CD1c-positive myeloid dendritic cell (primary cell): ENCODE results near the gene MAML3.

Experiments
- DNase-seq: peaks from one replicate; pipeline ENCODE4 v3.0.0-alpha.2; 2016; ENCODE audit errors: extremely low spot score

Gene MAML3

DNA sequence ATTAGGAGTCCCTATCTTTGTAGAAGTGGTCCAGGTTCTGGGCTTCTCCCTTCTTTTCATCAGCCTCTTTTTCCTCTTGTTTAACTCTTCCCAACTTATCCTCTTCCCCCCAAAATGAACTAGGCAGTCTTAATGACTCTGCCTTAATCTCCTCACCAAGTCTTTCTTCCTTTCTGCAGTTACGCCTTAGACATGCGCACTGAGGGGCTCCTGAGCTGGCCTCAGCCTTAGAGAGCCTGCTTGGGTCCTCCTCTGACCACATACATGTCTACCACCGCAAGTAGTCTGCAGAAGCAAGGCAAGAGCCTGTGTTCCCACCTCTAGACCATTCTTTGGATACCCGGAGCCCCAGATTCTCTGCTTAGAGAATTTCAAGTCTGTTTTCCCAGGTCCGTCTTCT is 288.4 kb downstream of the MAML3 start:
- DNase-seq, result no peak

DNA sequence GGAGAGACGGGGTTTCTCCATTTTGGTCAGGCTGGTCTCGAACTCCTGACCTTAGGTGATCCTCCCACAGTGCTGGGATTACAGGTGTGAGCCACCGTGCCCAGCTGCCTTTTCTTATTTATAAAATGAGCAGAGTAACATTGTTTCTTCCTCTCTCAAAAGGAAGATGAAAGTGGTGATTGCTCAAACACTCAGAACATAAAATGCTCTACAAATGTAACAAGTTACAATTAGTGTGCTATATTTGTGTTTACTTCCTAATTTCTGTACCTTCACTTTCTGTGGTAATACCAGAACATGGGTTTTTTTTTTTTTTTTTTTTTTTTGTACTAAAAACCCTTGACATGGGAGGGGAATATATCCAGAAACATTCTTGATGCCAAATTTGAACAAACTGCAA is 290.5 kb downstream of the MAML3 start:
- DNase-seq, result no peak

DNA sequence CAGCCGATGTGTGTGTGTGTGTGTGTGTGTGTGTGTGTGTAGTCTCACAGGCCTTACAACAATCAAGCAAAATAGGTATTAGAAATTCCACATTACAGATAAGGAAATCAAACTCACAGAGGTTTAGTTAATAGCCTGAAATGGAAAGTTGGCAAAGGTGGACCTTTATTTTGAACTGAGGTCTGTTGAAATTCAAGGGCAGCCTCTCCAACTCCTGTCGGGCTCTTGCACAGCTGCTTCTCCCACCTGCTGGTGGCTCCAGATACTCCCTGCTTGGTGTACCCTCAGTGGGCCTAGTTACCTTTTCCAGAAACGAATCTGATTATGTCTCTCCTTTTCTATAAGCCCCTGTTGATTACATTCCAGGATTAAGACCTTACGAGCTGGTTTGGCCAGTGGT is 292.5 kb downstream of the MAML3 start:
- DNase-seq, result no peak

DNA sequence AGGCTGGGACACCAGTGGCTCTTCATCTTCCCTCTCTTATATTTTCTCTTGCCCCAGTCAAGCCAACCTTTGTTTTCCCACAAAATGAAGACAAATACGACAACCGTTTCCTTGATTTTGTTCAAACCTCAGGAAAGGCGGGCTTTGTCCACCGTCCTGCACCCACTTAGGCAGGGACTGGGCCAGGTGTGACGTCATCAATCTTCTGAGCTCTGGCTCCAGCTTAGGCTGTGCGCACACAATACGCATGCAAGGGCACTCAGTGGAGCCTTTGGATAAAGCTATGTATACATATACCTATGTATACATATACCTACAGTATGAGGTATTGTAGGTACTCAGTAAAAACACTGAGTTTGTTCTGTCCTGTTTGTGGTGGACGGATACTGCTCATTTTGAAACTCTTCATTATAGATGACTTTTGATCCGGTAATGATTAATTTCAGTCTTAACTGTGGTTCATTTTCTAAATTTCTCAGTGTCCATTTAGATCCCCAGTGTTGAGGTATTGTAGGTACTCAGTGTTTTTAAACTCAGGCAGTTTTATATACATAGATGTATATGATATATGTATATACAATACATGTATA is 293.5 kb downstream of the MAML3 start:
- no peak for DNase-seq

DNA sequence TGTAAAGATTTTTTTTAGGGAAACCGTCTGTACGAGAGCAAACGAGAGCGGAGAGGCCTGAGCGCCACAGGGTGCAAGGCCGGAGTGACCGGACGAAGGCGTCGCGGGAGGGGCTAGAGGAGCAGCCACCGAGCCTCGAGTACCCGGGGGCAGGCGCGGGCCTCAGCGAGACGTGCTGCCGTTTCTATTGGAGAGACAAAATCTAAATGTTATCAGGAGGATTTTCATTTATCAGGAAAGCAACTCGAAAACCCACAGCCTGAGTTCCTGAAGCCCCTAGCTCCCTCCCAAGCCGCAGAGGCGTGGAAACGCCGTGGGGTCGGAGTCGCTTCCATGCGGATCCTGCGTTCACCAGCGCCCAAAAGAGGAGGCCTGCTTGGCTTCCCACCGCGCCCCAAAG is 294.1 kb downstream of the MAML3 start:
- no peak for DNase-seq

DNA sequence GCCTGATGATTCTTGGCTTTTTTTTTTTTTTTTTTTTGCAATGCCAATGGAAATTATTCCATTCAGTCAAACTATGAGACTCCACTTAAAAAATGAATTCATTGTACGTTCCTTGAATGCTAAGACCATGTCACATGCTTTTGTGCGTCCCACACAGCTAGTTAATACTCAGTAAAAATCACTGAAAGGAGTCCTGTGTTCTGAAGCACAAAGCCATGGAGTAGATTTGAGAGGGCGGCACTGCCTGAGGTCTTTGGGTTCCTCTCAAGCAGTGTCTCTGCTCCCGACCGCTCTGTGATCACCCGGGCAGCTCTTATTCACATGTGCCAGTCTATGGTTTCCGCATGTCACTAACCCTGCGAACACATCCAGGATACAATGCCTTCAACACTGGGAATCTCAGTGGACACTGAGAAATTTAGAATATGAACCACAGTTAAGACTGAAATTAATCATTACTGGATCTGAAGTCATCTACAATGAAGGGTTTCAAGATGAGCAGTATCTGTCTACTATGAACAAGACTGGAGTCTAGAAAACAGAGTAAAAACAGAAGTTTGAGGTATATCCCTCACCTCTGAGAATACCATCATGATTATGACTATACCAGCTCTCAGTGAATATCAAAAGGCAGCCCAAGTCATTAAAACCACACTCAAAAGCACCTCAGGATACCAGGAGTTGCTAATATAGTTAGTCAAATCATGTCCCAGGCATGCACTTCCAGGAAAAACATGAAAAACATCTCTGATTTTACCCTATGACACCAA is 295.4 kb downstream of the MAML3 start:
- no peak for DNase-seq

DNA sequence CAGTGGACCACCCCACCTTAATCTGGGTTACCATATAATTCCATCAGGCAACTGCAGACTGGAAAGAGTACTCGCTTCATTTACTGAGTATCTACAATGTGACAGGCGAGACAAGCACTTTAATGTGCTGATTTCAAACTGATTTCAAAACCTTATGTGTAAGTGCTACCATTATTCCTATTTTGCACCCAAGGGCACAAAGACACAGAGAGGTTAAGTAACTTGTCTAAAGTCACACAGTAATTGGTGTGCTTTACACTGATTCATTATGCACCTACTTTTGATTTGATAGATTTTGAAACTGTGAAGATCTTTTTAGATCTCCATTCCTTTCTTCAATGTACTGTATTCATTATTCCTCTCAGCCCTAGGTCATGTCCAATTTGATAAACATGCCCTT is 296.0 kb downstream of the MAML3 start:
- no peak for DNase-seq

DNA sequence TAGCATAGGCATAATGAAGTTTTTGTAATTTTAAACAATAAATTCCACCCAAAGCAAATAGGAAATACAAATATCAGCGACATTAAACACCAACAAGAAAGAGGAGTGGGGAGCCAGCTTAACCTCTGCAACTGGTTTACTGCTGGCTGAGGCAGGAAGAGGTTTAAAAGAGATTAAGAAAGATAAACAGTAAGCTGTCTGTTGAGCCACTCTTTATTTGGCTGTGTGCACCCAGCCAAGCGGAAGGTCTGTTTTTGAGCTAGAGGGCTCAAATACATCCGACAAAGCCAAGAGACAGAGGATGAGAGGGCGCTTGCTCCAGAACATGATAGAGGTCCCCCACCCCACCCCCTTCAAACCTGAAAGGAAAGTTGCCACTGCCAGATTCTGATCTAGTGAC is 297.0 kb downstream of the MAML3 start:
- DNase-seq, result no peak

DNA sequence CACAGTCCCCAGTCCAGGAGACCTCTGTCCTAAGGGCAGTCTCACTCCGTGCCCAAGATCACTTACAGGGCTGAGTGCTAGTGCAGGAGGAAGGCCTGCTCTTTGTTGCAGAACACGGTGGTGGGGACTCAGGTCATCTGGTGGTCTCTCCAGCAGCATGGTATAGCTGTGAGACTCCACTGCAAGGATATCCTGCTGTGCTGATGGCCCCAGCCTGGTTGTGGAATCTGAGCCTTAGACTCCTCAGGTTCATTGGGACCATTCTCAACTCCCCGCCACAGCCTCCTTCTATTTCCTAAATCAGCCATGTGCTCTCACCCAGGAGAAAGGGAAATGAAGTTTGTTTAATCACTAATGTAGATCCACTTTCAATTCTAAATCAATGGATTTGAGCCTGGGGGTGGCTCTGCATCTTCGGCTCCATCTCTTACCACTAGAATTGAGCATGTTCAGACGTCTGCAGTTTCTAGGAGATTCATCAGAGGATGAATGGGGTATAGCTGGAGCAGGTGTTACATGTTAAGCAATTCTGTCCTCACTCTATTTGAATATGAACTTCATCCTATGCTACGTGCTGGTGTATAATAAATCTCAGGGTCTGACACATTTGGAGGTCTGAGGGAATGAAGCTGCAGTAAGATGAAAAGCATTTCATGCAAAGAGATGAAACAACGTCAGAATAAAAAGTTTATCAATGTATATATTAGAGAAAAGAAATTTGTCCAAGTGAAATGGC is 299.1 kb downstream of the MAML3 start:
- no peak for DNase-seq

DNA sequence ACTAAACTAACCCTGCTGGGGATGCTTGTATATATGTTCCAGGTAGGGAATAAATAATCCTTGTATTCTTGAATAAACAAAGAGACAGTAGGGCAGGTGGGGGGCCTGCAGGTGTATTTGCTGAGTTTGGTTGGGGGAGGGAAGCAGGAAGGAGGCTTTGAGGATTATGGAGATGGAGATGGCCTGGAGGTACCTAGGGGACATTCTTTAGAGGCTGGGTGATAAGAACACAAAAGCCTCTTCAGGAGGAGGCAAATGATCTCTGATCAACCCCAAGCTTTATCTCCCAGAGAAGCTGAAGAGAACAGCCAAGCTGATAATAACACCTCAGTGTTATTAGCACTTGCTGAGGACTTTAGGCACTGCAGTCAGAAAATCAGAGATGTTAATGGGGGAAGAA is 300.7 kb downstream of the MAML3 start:
- DNase-seq, result no peak

DNA sequence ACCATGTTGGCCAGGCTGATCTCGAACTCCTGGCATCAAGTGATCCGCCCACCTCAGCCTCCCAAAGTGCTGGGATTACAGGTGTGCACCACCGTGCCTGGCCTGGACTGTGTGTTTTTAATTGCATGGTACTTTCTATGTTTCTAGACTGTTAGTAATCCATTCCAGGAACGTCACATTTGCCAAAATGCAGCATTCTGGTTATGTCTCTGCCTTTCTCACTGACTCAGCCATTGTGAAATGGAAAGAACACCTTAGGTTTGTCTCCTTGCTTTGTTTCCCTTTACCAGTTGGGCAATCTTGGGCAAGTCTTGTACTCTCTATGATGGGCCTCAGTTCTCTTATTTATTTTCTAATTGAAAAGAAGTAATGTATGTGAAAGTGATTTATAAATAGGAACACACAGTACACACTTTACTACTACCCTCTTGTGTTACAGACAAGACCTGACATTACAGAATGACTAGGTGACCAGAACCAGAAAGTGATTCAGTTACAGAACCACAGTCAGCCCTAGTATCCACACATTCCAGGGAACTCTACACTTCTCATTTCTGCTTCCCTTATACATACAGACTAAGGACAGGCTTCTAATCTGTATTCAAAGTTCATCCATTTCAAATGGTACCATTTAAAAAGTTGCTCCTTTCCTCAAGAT is 301.2 kb downstream of the MAML3 start:
- DNase-seq, result no peak

DNA sequence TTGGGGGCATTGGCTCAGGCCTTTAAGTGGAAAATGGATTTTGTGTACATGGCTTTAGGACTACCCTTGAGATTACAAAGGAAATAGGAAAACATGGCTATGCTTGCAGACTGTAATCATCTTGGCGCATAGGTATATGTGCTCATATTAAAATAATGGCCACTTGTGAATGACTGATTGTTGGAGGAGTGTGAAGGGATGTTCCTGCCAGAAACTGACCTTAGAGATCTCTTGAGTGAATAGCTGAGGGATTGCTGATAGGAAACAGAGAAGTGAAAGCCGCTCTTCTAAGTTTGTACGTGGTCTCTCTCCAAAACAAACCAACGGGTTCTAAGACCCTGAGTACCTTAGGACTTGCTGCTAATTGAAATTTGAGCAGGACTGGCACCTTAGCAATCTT is 302.3 kb downstream of the MAML3 start:
- DNase-seq, result no peak

DNA sequence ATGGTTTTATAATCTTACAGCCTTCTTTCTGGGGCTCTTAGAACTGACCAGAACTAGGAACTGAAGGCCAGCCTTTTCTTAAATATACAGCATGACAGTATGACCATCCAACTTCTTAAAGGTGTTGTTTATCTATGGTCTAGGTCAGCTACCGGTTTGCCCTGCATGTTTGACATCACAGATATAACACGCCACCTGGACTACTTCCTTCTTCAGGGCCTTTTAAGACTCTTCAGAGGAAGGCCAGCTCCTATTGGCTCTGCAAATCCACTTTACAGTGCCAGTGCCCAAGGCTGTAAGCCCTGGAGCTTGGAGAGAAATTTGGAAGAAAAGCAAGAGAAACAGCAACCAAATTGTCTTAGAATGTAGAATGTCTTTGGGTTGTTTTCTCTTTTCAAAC is 302.9 kb downstream of the MAML3 start:
- DNase-seq, result no peak

DNA sequence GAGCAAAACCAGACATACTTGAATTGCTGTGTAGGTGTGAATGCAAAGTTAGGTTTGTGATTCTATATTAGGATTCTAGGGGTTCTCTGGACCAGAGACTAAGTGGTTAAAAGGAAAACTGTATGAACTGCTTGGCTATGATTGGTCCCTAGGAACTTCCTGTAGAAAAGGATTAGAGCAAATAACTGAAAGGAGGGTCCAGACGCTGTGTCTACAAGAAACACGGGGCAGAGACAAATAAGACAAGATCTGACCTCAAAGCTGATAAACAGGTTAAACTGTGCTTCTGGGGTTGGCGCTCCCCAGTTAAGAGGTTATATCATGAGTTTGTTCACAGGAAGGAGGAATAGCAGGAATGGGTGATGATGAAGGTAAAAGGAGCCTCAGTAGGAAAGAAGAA is 304.8 kb downstream of the MAML3 start:
- DNase-seq, result no peak

DNA sequence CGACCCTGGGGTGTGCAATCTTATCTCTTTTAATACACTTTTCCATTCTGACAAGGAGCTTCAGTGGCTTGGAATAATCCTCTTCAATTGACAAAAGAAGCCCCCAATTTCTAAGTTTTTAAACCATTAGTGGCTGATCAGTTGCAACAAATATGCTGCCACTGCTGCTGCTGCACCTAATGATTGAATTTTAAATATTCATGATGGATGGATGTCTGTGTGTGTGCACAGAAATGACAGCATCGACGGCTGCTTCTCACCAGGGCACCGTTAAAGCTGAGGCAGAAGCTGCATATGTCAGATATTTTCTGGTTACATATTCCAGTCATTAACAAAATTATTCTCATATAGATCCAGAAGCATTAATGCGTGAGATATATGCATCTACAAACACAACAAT is 306.0 kb downstream of the MAML3 start:
- no peak for DNase-seq

DNA sequence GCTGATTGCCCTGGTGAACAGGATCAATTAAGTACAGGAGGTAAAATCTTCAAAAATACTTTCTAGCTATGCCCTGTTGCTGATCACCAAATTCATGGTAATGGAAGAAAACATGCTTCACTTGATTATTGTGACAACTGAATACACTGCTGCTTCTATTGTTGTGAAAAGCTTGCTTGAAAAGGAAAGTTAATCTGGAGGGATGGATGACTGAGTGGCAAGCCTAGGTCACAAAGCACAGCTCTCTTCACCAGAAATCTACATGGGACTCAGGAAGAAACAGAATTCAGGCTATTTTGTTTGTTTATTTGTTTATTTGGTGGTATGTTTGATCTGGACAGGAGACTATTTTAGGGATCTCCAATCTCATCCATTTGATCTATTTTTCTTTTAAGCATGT is 306.4 kb downstream of the MAML3 start:
- DNase-seq, result no peak

DNA sequence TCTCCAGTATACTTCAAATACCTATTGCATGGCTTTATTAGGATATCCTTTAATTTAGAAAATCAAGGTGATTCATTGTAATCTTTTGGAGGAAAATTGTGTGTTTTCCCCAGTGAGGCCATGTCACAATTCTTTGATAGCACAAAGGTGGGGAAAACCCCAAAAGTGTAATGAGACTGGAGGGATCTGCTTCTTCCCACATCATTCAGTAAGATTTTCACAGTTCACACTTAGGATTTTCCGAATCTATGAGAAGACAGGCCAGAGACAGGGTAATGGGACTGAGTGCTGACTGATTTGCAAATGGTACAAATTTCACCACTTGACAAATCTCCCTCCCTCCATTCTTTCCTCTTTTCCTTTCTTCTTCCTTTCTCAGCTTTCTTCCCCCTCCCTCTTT is 307.2 kb downstream of the MAML3 start:
- no peak for DNase-seq

DNA sequence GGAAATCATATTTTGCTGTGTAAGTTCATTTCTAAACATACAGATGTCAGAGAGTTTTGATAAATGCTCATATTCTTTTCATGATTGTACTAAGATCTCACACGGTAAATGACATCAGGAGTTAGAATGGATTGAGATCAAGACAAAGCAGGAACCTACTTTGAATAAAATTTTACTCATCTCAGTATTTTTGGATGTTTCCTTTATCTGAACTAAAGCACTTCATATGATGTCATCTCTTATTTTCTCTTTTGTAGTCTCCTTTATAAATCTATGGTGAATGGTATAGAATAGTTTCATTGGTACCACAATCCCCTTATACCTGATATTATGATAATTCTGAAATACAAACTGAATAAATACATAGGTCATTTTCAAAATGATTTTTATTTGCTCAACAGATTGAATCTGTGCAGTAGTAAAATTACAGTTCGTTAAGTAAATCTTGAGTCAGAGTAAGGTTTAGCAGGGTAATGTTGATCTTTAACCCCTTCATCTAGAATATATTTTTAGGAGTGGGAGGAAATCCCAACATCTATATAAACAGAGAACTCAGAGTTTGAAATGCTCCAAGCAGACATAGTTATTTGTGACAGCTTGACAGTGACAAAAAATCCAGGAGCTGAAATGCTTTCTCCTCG is 308.4 kb downstream of the MAML3 start:
- DNase-seq, result no peak

DNA sequence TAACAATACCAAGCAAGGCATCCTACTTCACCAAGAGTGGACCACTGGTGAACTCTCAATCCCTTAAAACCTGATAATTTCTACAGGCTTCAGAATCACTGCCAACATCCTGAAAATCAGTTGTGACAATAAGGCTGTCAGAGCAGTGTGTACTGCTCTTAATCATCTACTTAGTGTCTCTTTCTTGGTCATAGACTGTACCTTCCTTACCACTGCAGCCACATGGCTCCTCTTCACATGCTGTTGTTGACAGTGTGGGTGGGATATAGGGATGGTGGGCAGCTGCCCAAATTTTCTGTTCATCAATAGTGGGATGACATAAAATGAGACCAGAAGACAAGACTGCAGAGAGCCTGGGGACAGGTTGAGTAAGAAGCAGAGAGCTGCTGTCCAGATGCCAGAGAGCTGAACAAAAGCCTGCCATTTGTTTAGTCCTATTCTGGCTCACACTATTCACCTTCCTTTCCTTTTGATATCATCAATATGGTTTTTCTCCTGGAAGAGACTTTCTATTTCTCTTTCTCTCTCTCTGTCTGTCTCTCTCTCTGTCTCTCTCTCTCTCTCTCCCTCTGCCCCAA is 309.4 kb downstream of the MAML3 start:
- DNase-seq, result no peak

DNA sequence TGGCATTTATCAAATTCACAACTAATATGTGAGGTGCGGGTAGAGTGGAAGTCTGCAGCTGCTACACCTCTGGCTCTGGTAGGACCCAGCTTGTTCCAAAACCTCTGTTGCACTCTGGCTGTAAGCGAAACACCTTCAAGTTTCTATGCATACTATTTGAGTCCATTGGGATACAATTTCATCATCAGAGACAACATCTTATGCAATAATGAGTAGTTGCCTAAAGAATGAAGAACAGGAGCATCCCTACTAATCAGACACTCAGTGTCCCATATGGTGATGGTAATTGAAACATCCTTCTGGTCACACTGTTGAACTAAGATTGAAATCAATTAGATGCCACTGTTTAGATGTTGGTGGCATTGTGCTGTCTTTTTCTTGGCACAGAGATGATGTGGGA is 309.9 kb downstream of the MAML3 start:
- no peak for DNase-seq

DNA sequence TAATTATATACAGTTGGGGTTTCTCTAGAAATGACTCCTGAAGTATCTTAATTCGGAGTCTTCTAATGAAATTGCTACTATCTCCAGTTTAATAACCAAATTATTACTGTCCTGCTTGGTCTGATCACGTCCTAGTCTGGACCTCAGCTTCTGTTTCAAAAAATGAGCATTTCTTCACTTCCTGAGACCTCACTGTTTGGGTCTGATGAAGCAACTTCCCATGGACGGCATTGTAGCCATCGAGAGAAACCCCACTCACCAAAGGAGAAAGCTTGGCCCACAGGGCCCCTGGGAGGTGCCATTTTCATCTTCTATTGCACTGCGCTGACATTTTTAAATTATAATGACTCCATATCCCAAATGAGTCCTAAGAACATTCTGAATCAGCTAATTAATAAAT is 310.3 kb downstream of the MAML3 start:
- DNase-seq, result peak; percentile 11
